GM03348 (cell line): ENCODE measurements around the gene TAF1B.
"Not testable (repeated sequence)": the region's sequence is repeated elsewhere in the genome, so short reads cannot be mapped to it uniquely, and the experiment has no call there.

ENCODE experiments used
- DNase-seq: peaks from one replicate; pipeline ENCODE4 v3.0.0; 2012; ENCODE audit warnings: low spot score

The TAF1B gene

GRCh38 chr2:9885036-9885684 is 41.9 kb downstream of the TAF1B start:
- peak; percentile 8 for DNase-seq

- no peak for DNase-seq
Measured at GRCh38 chr2:9887513-9887912, 44.2 kb downstream of the TAF1B start.

- DNase-seq = peak; percentile 18
Measured at GRCh38 chr2:9889812-9890261, 46.6 kb downstream of the TAF1B start.

GRCh38 chr2:9892236-9892635 is 49.0 kb downstream of the TAF1B start:
- no peak for DNase-seq

GRCh38 chr2:9895669-9896590 is 52.7 kb downstream of the TAF1B start:
- no peak for DNase-seq

GRCh38 chr2:9897331-9897737 is 54.1 kb downstream of the TAF1B start:
- peak; percentile 78 for DNase-seq

- peak; percentile 36 for DNase-seq
Measured at GRCh38 chr2:9897846-9898245, 54.6 kb downstream of the TAF1B start.

- no peak for DNase-seq
Measured at GRCh38 chr2:9905413-9905812, 62.1 kb downstream of the TAF1B start.

GRCh38 chr2:9907402-9907801 is 64.1 kb downstream of the TAF1B start:
- no peak for DNase-seq

- DNase-seq = no peak
Measured at GRCh38 chr2:9908639-9909038, 65.4 kb downstream of the TAF1B start.

GRCh38 chr2:9909106-9909505 is 65.8 kb downstream of the TAF1B start:
- DNase-seq = peak; percentile 20

GRCh38 chr2:9910699-9911098 is 67.4 kb downstream of the TAF1B start:
- DNase-seq = no peak

GRCh38 chr2:9912468-9912867 is 69.2 kb downstream of the TAF1B start:
- DNase-seq = no peak

GRCh38 chr2:9914384-9915065 is 71.3 kb downstream of the TAF1B start:
- peak; percentile 55 for DNase-seq

- DNase-seq = peak; percentile 39
Measured at GRCh38 chr2:9918275-9918674, 75.0 kb downstream of the TAF1B start.

- no peak for DNase-seq
Measured at GRCh38 chr2:9919512-9919911, 76.2 kb downstream of the TAF1B start.

GRCh38 chr2:9927020-9927419 is 83.7 kb downstream of the TAF1B start:
- DNase-seq = not testable (repeated sequence)

GRCh38 chr2:9937258-9937657 is 94.0 kb downstream of the TAF1B start:
- no peak for DNase-seq

- no peak for DNase-seq
Measured at GRCh38 chr2:9937968-9938367, 94.7 kb downstream of the TAF1B start.

- no peak for DNase-seq
Measured at GRCh38 chr2:9939587-9940485, 96.6 kb downstream of the TAF1B start.

- peak; percentile 80 for DNase-seq
Measured at GRCh38 chr2:9941196-9941995, 98.1 kb downstream of the TAF1B start.
